HepG2 (cell line): Measurements from ENCODE around the gene RCN1. TPM values are rescaled to one million over a fixed set of nuclear protein-coding genes. Genes with fewer than 3 reads are reported as not detected.
"Not testable (repeated sequence)": the region's sequence is repeated elsewhere in the genome, so short reads cannot be mapped to it uniquely, and the experiment has no call there.

Experiments
- ERF ChIP-seq: IDR thresholded peaks from 2 replicates; pipeline ENCODE4 v1.6.1; 2018; ENCODE audit warnings: missing biosample characterization, missing genetic modification reagents
- GATAD1 ChIP-seq: IDR thresholded peaks from 2 replicates; pipeline ENCODE4 v1.6.1; 2016; ENCODE audit warnings: missing genetic modification reagents, missing compliant biosample characterization
- GATAD2A ChIP-seq: IDR thresholded peaks from 2 replicates; pipeline ENCODE4 v1.6.1; 2016
- HMG20A ChIP-seq: IDR thresholded peaks from 2 replicates; pipeline ENCODE4 v1.6.1; 2016; ENCODE audit warnings: borderline replicate concordance
- KDM4B ChIP-seq: sonication (generic); formaldehyde crosslinking; IDR thresholded peaks from 2 replicates; pipeline ENCODE4 v1.4.0; 2020; ENCODE audit warnings: missing genetic modification reagents
- NCOA2 ChIP-seq: sonication (generic); formaldehyde crosslinking; IDR thresholded peaks from 2 replicates; pipeline ENCODE4 v1.8.0; 2022; ENCODE audit warnings: inconsistent platforms
- NKX3-1 ChIP-seq: sonication (generic); formaldehyde crosslinking; IDR thresholded peaks from 2 replicates; pipeline ENCODE4 v1.5.0; 2020; ENCODE audit warnings: missing genetic modification reagents
- PHF21A ChIP-seq: sonication (generic); formaldehyde crosslinking; IDR thresholded peaks from 2 replicates; pipeline ENCODE4 v1.5.0; 2020; ENCODE audit warnings: mild to moderate bottlenecking, missing genetic modification reagents
- POGZ ChIP-seq: sonication (generic); formaldehyde crosslinking; IDR thresholded peaks from 2 replicates; pipeline ENCODE4 v1.4.0; 2020; ENCODE audit warnings: mild to moderate bottlenecking, missing genetic modification reagents
- SIX1 ChIP-seq: sonication (generic); formaldehyde crosslinking; IDR thresholded peaks from 2 replicates; pipeline ENCODE4 v1.4.0; 2020; ENCODE audit warnings: missing genetic modification reagents, borderline replicate concordance
- SOX13 ChIP-seq, 3 experiments: fragments of 450-650 bp in 1 of 3; sonication (generic) in 1 of 3; formaldehyde crosslinking in 1 of 3; IDR thresholded peaks in 2 of 3; conservative IDR thresholded peaks in 1 of 3; 2 replicates each; pipeline versions ENCODE4 v1.5.0 to v1.6.1; 2016 to 2020; ENCODE audit warnings: antibody characterized with exemption in 1 of 3, mild to moderate bottlenecking in 1 of 3, missing compliant biosample characterization in 1 of 3, missing genetic modification reagents in 1 of 3, moderate library complexity in 1 of 3
- TCF7 ChIP-seq: sonication (generic); IDR thresholded peaks from 2 replicates; pipeline ENCODE4 v1.6.1; 2016; ENCODE audit warnings: antibody characterized with exemption, low read depth
- ZNF12 ChIP-seq: sonication (generic); formaldehyde crosslinking; IDR thresholded peaks from 2 replicates; pipeline ENCODE4 v1.5.0; 2020; ENCODE audit warnings: missing genetic modification reagents
- ZNF614 ChIP-seq: IDR thresholded peaks from 2 replicates; pipeline ENCODE4 v1.6.1; 2018; ENCODE audit warnings: missing biosample characterization, missing genetic modification reagents, inconsistent platforms, borderline replicate concordance
- ZNF878 ChIP-seq: sonication (generic); formaldehyde crosslinking; IDR thresholded peaks from 2 replicates; pipeline ENCODE4 v1.8.1; 2023; ENCODE audit warnings: mild to moderate bottlenecking, missing genetic modification reagents, moderate library complexity
- polyA plus RNA-seq, 8 experiments: library from polyadenylated mRNA; depleted of rRNA in 3 of 8; stranded (reverse) in 7 of 8; unstranded in 1 of 8; fragments of >200 nt; fragmentation: Illumina TruSeq in 4 of 8; extraction: Trizol in 4 of 8; gene quantifications; 2 replicates each; pipeline versions ENCODE4 v1.2.1 to v1.2.3, GENCODE V29; 2011 to 2016; ENCODE audit warnings: low read depth in 4 of 8, missing spikeins in 1 of 8, mixed read lengths in 1 of 8; ENCODE audit not compliant: insufficient read depth in 1 of 8
- total RNA-seq, 5 experiments: library from RNA; depleted of rRNA; stranded (reverse); fragments of >200 nt; fragmentation: Illumina TruSeq; extraction: Trizol; gene quantifications; 2 replicates each; pipeline ENCODE4 v1.2.3, GENCODE V29; 2016; ENCODE audit warnings: low read depth in 1 of 5
- TF ChIP-seq, protein P1 (sequence below), 2 experiments: sonication (generic) in 1 of 2; formaldehyde crosslinking in 1 of 2; IDR thresholded peaks; 2 replicates each; pipeline versions ENCODE4 v1.4.0 to v1.6.1; 2016 to 2020; ENCODE audit warnings: borderline replicate concordance in 1 of 2, low read depth in 1 of 2, mild to moderate bottlenecking in 1 of 2, missing genetic modification reagents in 1 of 2
- TF ChIP-seq, protein P2 (sequence below): IDR thresholded peaks from 2 replicates; pipeline ENCODE4 v1.4.0; 2020; ENCODE audit warnings: mild to moderate bottlenecking, missing genetic modification reagents
- TF ChIP-seq, protein P3 (sequence below): IDR thresholded peaks from 2 replicates; pipeline ENCODE4 v1.6.1; 2016; ENCODE audit warnings: low read depth

The RCN1 gene
- total and polyA plus RNA-seq, 2 of the 13 experiments (the other 11 are each of a cell fraction or from before 2014, with no cell fraction given) = 22.0 to 28.5 TPM

DNA sequence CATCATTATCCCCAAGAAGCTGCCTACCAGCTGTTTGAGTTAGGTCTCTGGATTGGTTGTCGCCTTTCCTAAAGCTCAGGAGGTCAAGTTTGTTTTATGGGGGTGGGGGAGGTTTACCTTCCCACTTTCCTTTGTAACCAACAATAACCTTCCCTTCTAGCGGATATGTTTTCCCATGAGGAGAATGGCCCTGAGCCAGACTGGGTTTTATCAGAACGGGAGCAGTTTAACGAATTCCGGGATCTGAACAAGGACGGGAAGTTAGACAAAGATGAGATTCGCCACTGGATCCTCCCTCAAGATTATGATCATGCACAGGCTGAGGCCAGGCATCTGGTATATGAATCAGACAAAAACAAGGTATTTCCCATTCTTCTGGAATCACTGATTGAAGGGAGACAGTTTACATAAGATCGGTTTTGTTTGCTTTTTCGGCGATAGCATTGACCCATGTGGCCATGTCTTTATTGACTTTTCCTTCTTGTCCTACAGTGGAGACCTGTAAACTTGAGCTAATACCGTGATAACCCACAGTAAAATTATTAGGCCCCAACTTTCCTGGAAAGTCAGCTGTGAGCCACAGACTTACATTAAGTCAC is 12.3 kb downstream of the RCN1 start (continued):
- TF ChIP-seq PHF21A (CRISPR knock-in tag) (peak; percentile 64; the same call in 1 of the 2 replicates), NKX3-1 (CRISPR knock-in tag) (0 out of 2 replicates have a peak, but pooled peaks have one; percentile 72), ZNF878 (CRISPR knock-in tag) (peak; percentile 72; the same call in 1 of the 2 replicates), POGZ (CRISPR knock-in tag) (0 out of 2 replicates have a peak, but pooled peaks have one; percentile 36), SIX1 (CRISPR knock-in tag) (peak; percentile 90), ZNF12 (CRISPR knock-in tag) (0 out of 2 replicates have a peak, but pooled peaks have one; percentile 72), KDM4B (CRISPR knock-in tag) (peak; percentile 30; the same call in 1 of the 2 replicates), GATAD1 (0 out of 2 replicates have a peak, but pooled peaks have one; percentile 45), GATAD2A (peak; percentile 87), ERF (CRISPR knock-in tag) (peak; percentile 67), NCOA2 (CRISPR knock-in tag) (peak; percentile 53), ZNF614 (CRISPR knock-in tag) (peak; percentile 76; the same call in 1 of the 2 replicates), HMG20A (CRISPR knock-in tag) (peak; percentile 98), SOX13 (IDR thresholded peaks at IDR 0.05) (peak; percentile 79), SOX13 (CRISPR knock-in tag; conservative IDR thresholded peaks at IDR 0.05 in 1 of 2, IDR thresholded peaks at IDR 0.05 in 1 of 2) (peak in 1 of 2 experiments; percentile 95; a peak in 2 of 4 replicates), TCF7 (peak; percentile 56; the same call in 1 of the 2 replicates)
- TF ChIP-seq, protein P1, sequence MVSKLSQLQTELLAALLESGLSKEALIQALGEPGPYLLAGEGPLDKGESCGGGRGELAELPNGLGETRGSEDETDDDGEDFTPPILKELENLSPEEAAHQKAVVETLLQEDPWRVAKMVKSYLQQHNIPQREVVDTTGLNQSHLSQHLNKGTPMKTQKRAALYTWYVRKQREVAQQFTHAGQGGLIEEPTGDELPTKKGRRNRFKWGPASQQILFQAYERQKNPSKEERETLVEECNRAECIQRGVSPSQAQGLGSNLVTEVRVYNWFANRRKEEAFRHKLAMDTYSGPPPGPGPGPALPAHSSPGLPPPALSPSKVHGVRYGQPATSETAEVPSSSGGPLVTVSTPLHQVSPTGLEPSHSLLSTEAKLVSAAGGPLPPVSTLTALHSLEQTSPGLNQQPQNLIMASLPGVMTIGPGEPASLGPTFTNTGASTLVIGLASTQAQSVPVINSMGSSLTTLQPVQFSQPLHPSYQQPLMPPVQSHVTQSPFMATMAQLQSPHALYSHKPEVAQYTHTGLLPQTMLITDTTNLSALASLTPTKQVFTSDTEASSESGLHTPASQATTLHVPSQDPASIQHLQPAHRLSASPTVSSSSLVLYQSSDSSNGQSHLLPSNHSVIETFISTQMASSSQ (IDR thresholded peaks at IDR 0.05; ENCODE audit: low read depth) = not testable (repeated sequence)
- TF ChIP-seq, protein P1 (CRISPR knock-in tag; IDR thresholded peaks at IDR 0.05; ENCODE audit: borderline replicate concordance) = peak; percentile 66; the same call in 1 of the 2 replicates
- TF ChIP-seq, protein P2, sequence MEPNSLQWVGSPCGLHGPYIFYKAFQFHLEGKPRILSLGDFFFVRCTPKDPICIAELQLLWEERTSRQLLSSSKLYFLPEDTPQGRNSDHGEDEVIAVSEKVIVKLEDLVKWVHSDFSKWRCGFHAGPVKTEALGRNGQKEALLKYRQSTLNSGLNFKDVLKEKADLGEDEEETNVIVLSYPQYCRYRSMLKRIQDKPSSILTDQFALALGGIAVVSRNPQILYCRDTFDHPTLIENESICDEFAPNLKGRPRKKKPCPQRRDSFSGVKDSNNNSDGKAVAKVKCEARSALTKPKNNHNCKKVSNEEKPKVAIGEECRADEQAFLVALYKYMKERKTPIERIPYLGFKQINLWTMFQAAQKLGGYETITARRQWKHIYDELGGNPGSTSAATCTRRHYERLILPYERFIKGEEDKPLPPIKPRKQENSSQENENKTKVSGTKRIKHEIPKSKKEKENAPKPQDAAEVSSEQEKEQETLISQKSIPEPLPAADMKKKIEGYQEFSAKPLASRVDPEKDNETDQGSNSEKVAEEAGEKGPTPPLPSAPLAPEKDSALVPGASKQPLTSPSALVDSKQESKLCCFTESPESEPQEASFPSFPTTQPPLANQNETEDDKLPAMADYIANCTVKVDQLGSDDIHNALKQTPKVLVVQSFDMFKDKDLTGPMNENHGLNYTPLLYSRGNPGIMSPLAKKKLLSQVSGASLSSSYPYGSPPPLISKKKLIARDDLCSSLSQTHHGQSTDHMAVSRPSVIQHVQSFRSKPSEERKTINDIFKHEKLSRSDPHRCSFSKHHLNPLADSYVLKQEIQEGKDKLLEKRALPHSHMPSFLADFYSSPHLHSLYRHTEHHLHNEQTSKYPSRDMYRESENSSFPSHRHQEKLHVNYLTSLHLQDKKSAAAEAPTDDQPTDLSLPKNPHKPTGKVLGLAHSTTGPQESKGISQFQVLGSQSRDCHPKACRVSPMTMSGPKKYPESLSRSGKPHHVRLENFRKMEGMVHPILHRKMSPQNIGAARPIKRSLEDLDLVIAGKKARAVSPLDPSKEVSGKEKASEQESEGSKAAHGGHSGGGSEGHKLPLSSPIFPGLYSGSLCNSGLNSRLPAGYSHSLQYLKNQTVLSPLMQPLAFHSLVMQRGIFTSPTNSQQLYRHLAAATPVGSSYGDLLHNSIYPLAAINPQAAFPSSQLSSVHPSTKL = peak; percentile 98
- TF ChIP-seq, protein P3, sequence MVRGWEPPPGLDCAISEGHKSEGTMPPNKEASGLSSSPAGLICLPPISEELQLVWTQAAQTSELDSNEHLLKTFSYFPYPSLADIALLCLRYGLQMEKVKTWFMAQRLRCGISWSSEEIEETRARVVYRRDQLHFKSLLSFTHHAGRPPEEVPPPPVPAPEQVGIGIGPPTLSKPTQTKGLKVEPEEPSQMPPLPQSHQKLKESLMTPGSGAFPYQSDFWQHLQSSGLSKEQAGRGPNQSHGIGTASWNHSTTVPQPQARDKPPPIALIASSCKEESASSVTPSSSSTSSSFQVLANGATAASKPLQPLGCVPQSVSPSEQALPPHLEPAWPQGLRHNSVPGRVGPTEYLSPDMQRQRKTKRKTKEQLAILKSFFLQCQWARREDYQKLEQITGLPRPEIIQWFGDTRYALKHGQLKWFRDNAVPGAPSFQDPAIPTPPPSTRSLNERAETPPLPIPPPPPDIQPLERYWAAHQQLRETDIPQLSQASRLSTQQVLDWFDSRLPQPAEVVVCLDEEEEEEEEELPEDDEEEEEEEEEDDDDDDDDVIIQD (CRISPR knock-in tag) = peak; percentile 69; the same call in 1 of the 2 replicates
